Measurements from ENCODE around the gene TIMP2.

GRCh38 chr17:78960928-78961327 is 35.7 kb upstream of the TIMP2 start:
- TF ChIP-seq EP300 (IDR thresholded peaks at IDR 0.05; ENCODE audit: borderline replicate concordance in 1 of 2, low read depth in 2 of 2, low read length in 2 of 2) (no peak), POLR2A (IDR thresholded peaks at IDR 0.05; ENCODE audit: control extremely low read depth in 1 of 2, low read depth in 2 of 2, low read length in 2 of 2) (no peak), BACH1 (IDR thresholded peaks at IDR 0.05; ENCODE audit: low read length) (no peak), CHD2 (IDR thresholded peaks at IDR 0.05; ENCODE audit: low read length) (no peak), ZNF274 (IDR thresholded peaks at IDR 0.05; ENCODE audit: borderline replicate concordance, extremely low read depth, low read length) (no peak), SIN3A (conservative IDR thresholded peaks at IDR 0.05 in 1 of 2, IDR thresholded peaks at IDR 0.05 in 1 of 2; ENCODE audit: low read depth in 1 of 2, low read length in 2 of 2) (no peak), HDAC6 (IDR thresholded peaks at IDR 0.05; ENCODE audit: low read depth, low read length) (no peak), SP2 (IDR thresholded peaks at IDR 0.05; ENCODE audit: low read length) (no peak), CEBPB (IDR thresholded peaks at IDR 0.05; ENCODE audit: low read depth, low read length) (no peak)
- TF ChIP-seq, protein P1, sequence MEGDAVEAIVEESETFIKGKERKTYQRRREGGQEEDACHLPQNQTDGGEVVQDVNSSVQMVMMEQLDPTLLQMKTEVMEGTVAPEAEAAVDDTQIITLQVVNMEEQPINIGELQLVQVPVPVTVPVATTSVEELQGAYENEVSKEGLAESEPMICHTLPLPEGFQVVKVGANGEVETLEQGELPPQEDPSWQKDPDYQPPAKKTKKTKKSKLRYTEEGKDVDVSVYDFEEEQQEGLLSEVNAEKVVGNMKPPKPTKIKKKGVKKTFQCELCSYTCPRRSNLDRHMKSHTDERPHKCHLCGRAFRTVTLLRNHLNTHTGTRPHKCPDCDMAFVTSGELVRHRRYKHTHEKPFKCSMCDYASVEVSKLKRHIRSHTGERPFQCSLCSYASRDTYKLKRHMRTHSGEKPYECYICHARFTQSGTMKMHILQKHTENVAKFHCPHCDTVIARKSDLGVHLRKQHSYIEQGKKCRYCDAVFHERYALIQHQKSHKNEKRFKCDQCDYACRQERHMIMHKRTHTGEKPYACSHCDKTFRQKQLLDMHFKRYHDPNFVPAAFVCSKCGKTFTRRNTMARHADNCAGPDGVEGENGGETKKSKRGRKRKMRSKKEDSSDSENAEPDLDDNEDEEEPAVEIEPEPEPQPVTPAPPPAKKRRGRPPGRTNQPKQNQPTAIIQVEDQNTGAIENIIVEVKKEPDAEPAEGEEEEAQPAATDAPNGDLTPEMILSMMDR (IDR thresholded peaks at IDR 0.05; ENCODE audit: control extremely low read depth in 1 of 3, insufficient read depth in 1 of 3, low read depth in 1 of 3, low read length in 3 of 3) = no peak

Data from H1 (cell line).